Measurements from ENCODE around the gene C2CD3.

C2CD3 gene

DNA sequence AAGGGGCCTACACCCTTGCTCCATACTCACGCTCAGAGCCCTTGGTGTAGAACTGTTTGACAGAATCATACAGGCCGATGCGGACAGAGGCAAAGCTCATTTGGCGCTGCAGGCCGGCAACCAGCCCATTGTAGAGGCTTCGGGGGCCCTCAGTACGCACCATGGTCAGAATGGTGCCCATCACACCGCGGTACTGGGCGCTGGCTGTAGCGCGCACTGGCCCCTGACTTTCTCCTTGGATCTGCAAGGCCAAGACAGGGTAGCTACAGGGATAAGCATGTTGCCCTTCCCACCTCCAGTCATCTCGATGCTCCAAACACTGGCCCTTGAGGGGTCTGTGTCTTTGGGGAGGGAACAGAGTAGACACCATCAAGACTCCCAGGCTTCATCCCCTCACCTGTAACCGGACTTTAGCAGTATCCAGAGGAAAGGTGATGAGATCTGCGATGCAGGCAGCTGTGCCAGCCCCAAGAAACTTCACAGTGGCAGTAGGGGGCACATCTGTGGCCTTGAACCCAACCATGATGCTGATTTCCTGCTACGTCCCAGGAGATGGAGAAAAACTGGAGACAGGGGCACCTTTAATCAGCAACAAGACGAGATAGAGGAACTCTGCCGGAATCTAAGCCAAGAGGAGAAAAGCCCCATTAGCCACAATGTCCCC lies 192.8 kb downstream of the C2CD3 start:
- no peak for DNase-seq

DNA sequence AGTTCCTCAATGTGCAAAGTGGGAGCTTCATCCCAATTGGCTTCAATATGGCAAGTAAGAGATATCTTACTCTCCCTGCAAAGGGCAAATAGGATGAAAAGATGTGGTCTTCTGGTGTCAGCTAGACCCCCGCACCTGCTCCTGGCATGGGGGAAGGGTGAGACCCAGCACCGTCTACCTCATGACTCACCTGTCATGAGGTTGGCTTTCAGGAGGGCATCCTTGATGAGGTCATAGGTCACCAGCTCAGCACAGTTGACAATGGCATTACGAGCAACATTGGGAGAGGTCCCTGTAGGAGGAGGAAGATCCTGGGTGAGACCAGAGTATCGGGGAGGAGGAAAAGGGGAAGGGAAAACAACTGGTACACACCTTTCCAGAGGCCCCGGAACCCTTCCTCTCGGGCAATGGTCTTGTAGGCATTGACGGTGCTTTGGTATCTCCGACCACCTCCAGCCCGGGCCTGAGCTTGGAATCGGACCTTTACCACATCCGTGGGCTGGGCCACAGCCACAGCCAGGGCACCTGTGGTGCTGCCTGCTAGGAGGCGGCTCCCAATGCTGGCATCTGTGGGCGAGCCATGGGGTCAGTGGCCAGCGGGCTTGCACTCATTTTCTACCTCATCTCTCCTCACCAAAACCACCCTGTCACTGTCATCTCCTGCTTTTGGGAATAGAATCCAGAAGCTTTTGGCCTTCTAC lies 194.2 kb downstream of the C2CD3 start:
- DNase-seq, result no peak

DNA sequence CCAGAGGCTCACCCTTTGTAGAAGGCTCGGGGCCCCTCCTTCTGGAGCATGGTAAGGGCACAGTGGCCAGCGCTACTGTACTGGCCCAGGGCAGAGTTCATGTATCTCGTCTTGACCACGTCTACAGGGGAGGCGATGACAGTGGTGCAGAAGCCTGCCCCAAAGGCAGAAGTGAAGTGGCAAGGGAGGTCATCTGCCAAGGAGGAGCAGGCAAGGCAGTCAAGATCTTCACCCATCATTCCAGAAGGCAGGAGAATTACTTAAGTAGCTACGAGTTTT lies 195.4 kb downstream of the C2CD3 start:
- DNase-seq, result no peak

DNA sequence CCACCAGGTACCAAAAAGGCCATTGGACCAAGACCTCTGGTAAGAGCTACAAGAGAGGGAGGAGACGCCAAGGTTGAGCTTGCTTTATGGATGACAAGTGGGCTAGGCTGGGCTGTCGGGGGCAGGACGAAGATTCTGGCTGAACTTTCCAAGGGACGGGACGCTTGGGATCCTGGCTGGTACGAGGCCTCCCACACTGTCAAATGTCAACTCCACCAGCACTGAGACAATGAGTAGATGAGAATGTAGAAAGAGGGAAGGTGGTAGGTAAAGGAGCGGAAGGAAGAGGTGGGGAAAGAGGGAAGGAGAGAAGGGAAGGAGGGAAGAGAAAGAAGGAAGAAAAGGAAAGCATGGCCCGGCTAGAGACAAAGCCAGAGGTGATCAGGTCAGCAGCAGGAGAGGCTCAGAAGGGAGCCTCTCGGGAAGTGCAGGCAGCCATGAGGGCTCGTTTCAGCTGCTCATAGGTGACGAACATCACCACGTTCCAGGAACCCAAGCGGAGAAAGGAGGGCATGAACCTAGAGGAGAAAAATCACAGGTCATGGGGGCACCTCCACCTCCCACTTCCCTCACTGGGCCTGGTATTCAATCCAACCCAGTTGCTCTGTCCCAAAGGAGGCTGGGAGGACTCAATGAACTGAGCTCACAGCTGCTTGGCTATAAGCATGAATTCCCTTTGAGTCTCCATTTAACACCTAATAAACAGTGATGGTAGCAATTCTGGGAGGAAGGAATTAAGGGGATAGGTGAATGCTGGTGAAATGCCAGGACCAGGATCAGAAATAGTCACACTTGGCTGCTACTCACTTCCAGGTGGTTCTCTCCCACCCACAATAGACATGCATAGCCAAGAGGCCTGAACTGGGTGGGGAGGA lies 196.0 kb downstream of the C2CD3 start:
- DNase-seq, result no peak

DNA sequence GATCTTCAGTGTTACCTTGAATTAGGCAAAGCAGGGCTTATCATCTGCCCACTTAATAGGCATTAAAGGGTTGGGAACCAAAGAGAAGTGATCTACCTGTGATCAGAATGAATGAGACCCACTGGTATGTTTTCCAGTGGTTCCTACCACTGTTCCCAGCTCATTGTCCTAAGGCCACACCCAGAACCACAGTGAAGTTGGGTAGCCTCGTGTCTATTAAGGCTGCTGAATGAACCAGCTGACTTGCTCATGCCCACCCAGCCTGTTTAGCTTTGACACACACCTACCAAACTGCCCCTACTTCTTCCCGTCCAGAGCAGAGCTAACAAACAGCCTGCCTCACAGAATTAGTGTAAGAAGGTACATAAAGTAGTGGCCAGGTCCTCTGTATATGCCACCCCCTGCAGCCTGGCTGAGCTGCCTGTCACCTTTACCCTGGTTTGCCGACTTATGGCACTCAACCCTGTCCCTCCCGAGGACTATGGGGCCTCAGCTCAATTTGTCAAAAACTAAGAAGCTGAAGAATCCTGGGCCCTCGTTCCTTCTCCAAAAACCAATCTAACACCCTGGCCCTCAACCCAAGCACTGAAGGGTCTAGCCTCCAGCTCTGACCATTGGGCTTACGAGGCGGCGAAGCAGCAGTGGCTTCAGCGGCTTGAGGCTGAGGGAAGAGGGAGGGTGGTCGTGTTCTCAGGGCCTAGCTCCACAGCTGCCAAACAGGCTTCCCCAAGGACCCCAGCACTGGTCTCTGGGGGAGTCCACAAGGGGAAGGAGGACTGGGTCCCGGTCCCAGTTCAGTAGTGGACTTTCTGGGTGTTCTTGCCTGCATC lies 198.0 kb downstream of the C2CD3 start:
- DNase-seq, result no peak

DNA sequence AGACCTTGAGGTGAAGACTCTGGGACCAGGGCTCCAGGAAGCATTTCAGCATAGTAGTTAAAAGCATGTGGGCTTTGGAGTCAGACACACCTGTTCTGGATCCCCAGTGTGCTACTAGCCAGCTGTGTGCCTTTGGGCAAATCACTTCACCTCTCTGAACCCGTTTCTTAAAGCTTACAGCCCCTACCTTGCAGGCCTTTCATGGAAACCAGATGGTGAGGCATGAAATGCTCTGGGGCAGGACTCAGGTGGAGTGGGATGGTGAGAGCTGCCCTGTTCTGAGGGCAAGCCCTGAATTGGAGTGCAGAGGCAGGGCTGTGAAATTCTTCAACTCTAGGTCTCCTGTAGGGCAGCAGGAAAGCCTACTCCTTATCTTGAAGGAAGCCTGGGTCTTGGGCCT lies 198.6 kb downstream of the C2CD3 start:
- no peak for DNase-seq

DNA sequence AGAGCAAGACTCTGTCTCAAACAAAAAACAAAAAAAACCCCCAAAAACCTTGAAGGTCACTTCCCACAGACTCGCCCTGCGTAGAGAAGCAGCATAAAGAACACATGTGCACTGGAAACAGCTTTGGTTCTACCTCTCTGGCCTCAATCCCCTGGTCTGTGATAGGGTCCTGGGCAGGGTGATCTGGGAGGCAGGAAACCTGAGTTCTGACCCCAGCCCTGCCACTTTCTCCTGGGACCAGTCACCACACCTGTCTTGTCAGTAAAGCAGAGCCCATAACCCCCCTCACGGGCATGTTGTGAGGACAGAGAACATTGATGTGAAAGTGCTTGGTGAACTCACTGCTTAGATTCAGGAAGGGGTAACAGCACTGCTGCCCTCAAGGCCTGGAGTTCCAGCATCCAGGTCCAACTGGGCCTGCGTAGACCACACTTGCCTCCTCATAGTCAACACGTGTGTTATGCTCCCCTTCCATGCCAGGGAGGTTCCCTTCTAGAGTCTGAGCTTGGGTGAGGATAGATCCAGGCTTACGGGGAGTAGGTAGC lies 199.6 kb downstream of the C2CD3 start:
- DNase-seq, result no peak

DNA sequence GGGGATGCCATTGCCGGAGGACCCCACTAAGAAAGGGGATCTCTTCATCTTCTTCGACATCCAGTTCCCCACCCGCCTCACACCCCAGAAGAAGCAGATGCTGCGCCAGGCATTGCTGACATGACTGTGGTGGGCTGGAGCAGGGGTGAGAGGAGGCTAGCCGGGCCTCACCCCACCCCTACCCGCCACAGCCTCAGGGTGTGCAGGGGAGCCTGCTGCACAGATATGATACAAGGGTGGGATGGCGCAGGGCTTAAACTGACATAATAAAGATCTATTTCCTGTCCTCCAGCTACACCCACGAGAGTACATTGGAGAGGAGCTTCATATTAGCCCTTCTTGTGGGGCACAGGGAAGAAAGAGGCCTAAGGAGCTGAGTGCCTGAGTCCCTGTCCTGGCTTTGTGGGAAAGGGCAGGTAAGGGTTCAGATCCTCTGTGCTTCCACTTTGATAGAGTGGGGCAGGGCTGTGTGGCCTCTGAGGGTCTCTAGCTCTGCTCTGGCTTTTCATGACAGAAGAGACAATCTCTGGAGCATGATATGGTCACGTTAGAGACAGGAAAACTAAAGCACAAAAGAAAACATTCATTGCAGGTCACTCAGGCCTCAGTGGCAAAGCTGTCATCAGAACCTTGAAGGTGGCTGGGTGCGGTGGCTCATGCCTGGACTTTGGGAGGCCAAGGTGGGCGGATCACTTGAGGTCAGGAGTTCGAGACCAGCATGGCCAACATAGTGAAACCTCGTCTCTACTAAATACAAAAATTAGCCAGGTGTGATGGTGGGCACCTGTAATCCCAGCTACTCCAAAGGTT lies 200.6 kb downstream of the C2CD3 start:
- DNase-seq, result no peak

DNA sequence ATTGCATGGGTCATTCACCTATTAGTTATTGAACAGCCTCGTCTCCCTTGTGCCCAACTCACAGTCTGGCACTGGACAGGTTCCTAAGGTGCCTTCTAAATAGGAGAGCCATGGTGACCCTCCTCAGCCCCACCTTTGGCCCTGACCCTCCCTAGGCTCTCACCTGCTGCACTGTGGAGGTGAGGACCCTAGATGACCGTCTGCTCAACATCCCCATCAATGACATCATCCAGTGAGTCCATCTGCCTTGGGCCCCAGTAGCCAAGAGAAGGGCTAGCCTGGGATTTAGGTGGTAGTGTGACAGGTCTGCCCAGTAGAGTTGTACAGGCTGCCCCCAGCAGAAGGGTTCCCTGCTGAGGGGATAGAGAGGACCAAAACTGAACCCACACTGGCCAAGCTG lies 201.7 kb downstream of the C2CD3 start:
- no peak for DNase-seq

DNA sequence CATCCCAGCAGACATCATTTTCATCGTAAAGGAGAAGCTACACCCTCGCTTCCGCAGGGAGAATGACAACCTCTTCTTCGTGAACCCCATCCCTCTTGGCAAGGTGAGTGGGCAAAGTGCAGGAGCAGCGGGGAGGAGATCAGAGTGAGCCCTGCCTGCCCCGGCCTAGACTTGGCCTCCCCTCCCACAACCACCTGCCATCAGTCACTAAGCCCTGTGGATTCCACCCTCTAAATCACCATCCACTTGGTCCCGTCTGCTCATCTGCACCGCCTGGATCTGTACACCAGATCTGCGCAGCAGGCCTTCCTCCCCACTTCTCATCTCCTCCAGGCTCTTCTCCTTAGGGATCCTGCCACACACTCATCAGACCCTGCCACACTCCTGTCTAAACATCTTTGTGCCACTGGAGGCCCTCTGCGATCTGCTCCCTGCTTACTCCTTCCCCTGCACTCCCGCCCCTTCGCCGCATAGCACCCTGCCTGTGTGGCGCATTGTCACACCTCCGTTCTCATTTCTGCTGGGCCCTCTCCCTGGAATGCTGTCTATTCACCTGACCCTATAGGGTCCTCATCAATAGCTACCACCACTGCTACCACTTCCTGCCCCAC lies 202.3 kb downstream of the C2CD3 start:
- no peak for DNase-seq

DNA sequence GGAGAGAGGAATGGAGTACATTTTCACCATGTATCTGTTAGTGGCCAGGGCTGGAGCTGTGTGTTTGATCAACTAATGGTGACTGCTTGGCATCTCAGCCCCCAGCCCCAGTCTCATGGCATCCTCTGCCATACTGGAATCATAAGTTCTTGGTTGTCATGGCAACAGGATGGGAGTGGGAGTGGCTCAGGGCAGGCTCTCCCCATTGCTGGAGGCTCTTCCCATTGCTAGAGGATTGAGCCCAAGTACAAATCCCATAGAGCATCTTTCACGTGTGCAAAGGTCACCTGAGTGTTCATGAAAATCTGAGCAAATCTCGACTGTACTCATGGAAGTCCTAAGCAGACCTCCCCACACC lies 205.1 kb downstream of the C2CD3 start:
- DNase-seq, result no peak

DNA sequence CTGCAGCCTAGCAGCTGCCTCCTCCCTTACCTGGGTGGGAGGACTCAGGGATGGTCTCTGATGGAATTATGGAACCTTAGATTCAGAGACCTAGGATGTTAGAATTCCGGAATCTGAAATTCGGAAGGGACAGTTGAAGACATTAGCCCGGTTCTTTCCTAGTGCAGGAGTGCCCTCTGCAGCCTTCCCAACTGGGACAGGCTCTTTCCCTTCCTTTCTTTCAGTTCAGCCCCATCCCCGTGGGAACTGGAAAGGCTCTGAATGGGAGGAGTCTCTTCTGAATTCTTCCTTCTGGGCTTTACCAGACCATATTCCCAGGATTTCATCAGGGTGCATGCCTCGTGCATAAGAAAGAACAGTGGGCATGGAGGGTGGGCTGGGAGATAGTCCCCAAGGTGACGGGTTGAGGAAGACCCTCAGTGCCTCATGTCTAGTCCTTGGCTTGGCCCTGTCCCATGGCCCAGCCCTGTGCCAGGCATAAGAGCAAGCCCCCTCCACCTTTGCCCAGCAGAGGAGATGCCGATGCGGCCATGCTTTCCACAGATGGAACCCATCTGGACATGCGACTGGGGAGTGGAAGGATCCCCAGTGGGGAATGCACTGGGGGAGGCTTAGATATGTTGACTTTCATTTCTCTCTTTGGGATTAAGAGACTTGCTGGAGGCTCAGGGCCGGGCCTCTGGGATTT lies 205.6 kb downstream of the C2CD3 start:
- DNase-seq, result no peak

DNA sequence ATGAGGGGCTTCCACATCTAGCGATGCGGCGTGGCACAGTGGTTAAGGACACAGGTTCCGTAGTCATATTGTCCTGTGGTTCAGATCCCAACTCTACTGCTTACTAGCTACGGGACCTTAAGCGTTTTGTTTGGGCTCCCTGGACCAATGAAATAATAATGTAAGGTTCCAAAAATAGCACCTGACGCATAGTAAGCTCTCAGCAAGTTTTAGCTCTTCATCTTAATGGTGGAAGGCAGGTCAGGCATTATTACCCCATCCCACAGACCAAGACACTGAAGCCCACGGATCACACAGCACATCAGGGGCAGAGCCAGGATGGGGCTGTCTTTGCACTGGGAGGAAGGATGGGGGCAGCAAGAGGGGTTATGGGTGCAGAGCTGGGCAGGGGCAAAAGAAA lies 206.9 kb downstream of the C2CD3 start:
- DNase-seq, result no peak

All from GF-D8 (cell line).